GM12865 (cell line): Measurements from ENCODE around the gene ACTRT2.

Experiments
- DNase-seq: peaks from one replicate; pipeline ENCODE4 v3.0.0; 2010; ENCODE audit warnings: low read depth
- H3K4me3 ChIP-seq: 2 replicates; pipeline ENCODE4 v1.5.1; 2011; ENCODE audit warnings: mild to moderate bottlenecking, low read depth, low read length, control low read depth
- TF ChIP-seq, protein P1 (sequence below): IDR thresholded peaks from 2 replicates; pipeline ENCODE4 v1.5.1; 2011; ENCODE audit warnings: low read length, control low read depth, low read depth, inconsistent platforms; ENCODE audit not compliant: insufficient read depth; ENCODE audit errors: missing control alignments

The ACTRT2 gene

GRCh38 chr1:2989185-2989584, 32.1 kb upstream of the ACTRT2 start:
- DNase-seq, result no peak
- no peak overlapping the region for H3K4me3 ChIP-seq
- TF ChIP-seq, protein P1, sequence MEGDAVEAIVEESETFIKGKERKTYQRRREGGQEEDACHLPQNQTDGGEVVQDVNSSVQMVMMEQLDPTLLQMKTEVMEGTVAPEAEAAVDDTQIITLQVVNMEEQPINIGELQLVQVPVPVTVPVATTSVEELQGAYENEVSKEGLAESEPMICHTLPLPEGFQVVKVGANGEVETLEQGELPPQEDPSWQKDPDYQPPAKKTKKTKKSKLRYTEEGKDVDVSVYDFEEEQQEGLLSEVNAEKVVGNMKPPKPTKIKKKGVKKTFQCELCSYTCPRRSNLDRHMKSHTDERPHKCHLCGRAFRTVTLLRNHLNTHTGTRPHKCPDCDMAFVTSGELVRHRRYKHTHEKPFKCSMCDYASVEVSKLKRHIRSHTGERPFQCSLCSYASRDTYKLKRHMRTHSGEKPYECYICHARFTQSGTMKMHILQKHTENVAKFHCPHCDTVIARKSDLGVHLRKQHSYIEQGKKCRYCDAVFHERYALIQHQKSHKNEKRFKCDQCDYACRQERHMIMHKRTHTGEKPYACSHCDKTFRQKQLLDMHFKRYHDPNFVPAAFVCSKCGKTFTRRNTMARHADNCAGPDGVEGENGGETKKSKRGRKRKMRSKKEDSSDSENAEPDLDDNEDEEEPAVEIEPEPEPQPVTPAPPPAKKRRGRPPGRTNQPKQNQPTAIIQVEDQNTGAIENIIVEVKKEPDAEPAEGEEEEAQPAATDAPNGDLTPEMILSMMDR, result no peak

GRCh38 chr1:2989976-2990375, 31.3 kb upstream of the ACTRT2 start:
- no peak overlapping the region for H3K4me3 ChIP-seq
- TF ChIP-seq, protein P1, result no peak
- no peak for DNase-seq

DNA sequence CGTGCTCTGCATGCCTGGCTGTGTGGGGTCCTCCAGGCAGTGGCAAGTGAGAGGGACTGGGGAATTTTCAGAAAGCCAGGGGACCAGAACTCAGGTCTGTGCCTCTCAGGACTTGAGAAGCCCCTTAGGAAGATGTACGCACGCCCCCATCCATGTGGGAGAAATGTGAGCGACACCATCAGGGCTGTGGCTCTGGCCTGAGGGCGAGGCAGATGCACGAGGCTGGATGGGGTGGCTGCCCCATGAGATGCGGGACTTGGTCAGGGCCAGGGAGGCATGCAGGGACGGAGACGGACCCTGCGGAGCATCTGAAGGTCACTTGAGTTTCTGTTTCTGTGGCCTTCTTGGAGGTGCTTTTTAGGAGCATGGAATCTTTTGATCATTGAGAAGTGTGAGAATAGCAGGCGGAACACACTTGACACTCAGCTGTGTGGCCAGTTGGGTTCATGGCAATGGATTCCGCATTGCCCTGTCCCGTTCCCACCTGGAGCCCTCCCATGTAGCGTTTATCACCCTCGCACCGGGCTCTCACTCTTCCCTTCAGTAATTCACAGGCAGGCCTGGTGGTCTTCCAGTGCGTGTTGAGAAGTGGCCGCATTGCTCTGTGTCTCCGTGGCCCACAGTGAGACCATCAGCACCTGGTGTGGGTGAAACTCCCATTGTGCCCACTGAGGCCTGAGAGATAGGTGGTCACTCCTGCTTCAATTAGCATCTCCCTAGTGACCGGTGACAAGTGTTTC, 30.7 kb upstream of the ACTRT2 start:
- TF ChIP-seq, protein P1, result no peak
- DNase-seq, result no peak
- no peak overlapping the region for H3K4me3 ChIP-seq

GRCh38 chr1:2991753-2992495, 29.3 kb upstream of the ACTRT2 start:
- DNase-seq, result no peak

DNA sequence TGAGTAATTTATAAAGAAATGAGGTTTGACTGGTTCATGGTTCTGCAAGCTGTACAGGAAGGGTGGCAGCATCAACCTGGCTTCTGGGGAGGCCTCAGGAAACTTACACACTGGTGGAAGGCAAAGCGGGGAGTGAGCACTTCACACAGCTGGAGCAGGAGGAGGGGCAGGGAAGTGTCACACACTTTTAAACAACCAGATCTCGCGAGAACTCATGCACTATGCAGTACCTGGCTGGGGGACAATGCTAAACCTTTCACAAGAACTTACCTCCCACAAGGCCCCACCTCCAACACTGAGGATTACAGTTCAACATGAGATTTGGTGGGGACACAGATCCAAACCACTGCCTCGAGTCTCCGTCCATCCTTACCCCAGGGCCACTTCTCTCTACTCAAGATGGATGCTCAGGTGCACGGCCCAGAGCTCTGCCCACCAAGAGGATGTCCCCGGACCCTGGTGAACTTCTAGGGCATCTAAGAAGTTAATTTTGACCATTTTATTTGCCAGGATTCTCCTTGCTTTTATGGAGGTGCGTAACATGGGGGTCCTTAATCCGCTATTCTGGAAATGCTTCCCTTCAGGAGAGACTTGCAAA, 22.7 kb upstream of the ACTRT2 start:
- DNase-seq, result no peak
- TF ChIP-seq, protein P1, result no peak
- H3K4me3 ChIP-seq, result no peak overlapping the region

More at GRCh38 chr1:2991753-2992495, 29.3 kb upstream of the ACTRT2 start:
- H3K4me3 ChIP-seq, result no peak overlapping the region
- TF ChIP-seq, protein P1, result no peak

DNA sequence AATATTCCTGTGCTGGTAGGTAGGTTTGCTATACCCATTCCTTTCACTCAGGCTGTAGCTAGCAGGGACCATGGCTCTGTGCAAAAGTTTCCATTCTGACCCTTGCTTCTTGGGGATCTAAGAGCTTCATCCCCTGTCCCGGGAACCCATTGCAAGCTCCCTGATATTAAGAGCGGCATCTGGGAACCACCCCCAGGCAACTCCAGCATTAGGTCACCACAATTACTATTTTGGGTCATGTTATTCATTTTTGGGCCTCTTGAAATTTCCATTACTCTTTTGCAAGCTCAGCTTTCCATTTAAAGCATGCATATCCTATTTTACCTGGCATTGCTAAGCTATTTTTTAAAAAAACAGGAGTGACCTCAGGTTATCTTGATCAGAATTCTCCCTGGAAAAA, 22.1 kb upstream of the ACTRT2 start:
- TF ChIP-seq, protein P1, result no peak
- H3K4me3 ChIP-seq, result no peak overlapping the region
- DNase-seq, result no peak
